Mesothelial cell of epicardium (in vitro differentiated cells): ENCODE measurements around the gene C3orf18. TPM values are rescaled to one million over a fixed set of nuclear protein-coding genes. Genes with fewer than 3 reads are reported as not detected.

Source experiments
- DNase-seq, 2 experiments: peaks; one replicate each; pipeline ENCODE4 v3.0.0; 2021; ENCODE audit warnings: low spot score in 2 of 2; ENCODE audit not compliant: unreplicated experiment in 2 of 2
- H3K27ac Mint-ChIP-seq: 2 replicates; pipeline ENCODE4 v1.8.0; 2021; ENCODE audit warnings: mixed read lengths
- H3K27me3 Mint-ChIP-seq: 2 replicates; pipeline ENCODE4 v1.8.0; 2021; ENCODE audit warnings: low read depth, mixed read lengths
- H3K36me3 Mint-ChIP-seq: 2 replicates; pipeline ENCODE4 v1.8.0; 2021; ENCODE audit warnings: mixed read lengths
- H3K4me1 Mint-ChIP-seq: 2 replicates; pipeline ENCODE4 v1.8.0; 2021; ENCODE audit warnings: mixed read lengths
- H3K4me3 Mint-ChIP-seq: 2 replicates; pipeline ENCODE4 v1.8.0; 2021; ENCODE audit warnings: mild to moderate bottlenecking, moderate library complexity, mixed read lengths
- H3K9me3 Mint-ChIP-seq: 2 replicates; pipeline ENCODE4 v1.8.0; 2021; ENCODE audit warnings: mixed read lengths
- total RNA-seq: library from RNA; stranded (reverse); gene quantifications from 3 replicates; pipeline ENCODE4 v1.2.1, GENCODE V29; 2021
- TF ChIP-seq, protein P1 (sequence below): fragments of 200-600 bp; sonication (generic); IDR thresholded peaks from one replicate; pipeline ENCODE4 v1.5.0; 2021; ENCODE audit warnings: antibody characterized with exemption; ENCODE audit not compliant: unreplicated experiment

C3orf18 gene
- total RNA-seq, 1 donor from 2014 or later, result 15.1 TPM

DNA sequence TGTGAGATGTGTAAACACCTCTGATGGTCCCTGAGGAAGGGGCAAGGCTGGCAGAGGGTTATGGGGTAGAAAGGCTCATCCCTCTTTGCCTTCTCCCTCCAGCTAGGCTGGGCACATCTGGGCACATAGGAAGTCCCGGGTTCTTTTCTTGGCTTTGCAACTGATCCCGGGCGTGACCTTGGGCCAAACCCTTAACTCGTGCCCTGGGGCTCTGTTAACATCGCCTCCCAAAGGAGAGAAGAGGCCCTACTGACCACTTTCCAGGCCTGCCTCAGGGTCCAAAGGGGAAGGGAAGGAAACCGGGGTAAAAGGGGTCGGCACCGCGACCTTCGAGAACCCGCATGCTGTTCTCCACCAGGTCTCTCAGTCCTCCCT is 549 bp downstream of the C3orf18 start:
- H3K27me3 Mint-ChIP-seq, result peaks cover 16% of the 10 kb centered on the region
- no peaks in the 10 kb centered on the region for H3K9me3 Mint-ChIP-seq
- H3K27ac Mint-ChIP-seq, result no peak overlapping the region
- TF ChIP-seq, protein P1, sequence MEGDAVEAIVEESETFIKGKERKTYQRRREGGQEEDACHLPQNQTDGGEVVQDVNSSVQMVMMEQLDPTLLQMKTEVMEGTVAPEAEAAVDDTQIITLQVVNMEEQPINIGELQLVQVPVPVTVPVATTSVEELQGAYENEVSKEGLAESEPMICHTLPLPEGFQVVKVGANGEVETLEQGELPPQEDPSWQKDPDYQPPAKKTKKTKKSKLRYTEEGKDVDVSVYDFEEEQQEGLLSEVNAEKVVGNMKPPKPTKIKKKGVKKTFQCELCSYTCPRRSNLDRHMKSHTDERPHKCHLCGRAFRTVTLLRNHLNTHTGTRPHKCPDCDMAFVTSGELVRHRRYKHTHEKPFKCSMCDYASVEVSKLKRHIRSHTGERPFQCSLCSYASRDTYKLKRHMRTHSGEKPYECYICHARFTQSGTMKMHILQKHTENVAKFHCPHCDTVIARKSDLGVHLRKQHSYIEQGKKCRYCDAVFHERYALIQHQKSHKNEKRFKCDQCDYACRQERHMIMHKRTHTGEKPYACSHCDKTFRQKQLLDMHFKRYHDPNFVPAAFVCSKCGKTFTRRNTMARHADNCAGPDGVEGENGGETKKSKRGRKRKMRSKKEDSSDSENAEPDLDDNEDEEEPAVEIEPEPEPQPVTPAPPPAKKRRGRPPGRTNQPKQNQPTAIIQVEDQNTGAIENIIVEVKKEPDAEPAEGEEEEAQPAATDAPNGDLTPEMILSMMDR, result no peak
- peak overlapping the region; percentile 64 for H3K4me3 Mint-ChIP-seq
- H3K4me1 Mint-ChIP-seq, result peaks cover 17% of the 10 kb centered on the region
- H3K36me3 Mint-ChIP-seq, result no peaks in the 10 kb centered on the region
- DNase-seq, result no peak

DNA sequence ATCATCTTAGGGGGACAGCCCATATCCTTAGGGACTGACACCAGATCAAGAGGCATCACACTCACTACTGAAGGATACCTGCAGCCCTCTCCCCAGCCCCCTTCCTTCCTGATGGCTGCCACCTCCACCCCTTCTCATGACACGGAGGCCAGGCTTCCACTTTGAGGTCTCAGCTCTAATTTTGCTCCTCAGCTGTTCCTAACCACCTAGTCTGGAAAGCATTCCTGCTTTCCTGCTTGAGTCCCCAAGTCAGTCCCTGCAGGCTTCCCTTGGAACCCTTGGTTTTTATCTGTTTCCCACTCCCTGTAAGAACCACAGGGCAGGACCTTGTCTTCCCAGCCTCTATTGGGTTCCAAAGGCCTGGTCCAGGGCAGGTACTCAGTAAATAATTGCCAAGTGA is 3.2 kb downstream of the C3orf18 start:
- Mint-ChIP-seq H3K4me1 (peaks cover 9% of the 10 kb centered on the region), H3K27me3 (peaks cover 16% of the 10 kb centered on the region), H3K27ac (no peak overlapping the region)

DNA sequence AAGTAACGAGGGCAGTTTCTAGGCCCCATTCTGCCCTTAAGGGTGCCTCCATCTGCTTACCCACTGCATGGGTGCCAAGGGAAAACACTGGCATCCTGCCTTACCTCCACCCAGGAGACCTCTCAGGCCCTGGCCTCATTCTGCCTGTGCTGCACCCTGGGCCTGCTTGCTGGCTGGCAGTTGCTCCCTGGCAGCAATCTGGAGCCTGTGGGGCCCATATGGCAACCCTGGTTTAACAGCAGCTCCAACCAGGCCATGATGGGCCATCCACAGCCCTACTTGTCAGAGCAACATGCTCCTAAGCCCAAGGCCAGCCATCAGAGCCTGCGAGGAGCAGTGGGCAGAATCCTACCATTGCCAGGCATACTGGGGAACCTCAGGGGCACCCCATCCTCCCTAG is 3.7 kb downstream of the C3orf18 start:
- Mint-ChIP-seq H3K4me1 (peaks cover 9% of the 10 kb centered on the region), H3K27ac (no peak overlapping the region), H3K9me3 (no peaks in the 10 kb centered on the region), H3K4me3 (no peak overlapping the region), H3K36me3 (no peaks in the 10 kb centered on the region), H3K27me3 (peaks cover 18% of the 10 kb centered on the region)
- TF ChIP-seq, protein P1, result no peak
- DNase-seq, result no peak

More for the DNA sequence above, 3.2 kb downstream of the C3orf18 start:
- TF ChIP-seq, protein P1, result no peak
- no peaks in the 10 kb centered on the region for H3K9me3 Mint-ChIP-seq
- no peaks in the 10 kb centered on the region for H3K36me3 Mint-ChIP-seq
- no peak for DNase-seq
- no peak overlapping the region for H3K4me3 Mint-ChIP-seq

DNA sequence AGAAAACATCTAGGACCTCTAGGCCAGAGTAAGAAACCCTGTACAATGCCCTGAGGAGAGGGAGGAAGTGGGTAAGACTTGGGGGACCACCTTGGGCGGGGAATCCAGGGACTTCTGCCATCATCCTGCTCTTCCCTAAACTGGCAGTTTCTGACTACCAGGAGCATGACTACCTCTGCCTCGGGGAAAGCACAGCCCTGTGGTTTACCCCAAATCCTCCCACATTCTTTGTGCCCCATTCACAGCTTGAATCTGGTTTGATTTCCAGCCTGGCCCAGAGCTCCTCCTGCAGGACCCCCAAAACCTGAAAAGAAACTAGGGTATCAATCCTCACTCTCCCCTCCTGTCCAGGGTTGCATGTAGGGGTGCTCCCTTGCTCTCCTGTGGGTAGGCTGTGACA is 4.7 kb downstream of the C3orf18 start:
- H3K36me3 Mint-ChIP-seq, result no peaks in the 10 kb centered on the region
- H3K4me1 Mint-ChIP-seq, result peaks cover 9% of the 10 kb centered on the region
- no peak for DNase-seq
- no peaks in the 10 kb centered on the region for H3K9me3 Mint-ChIP-seq
- peaks cover 22% of the 10 kb centered on the region for H3K27me3 Mint-ChIP-seq
- no peak overlapping the region for H3K4me3 Mint-ChIP-seq
- no peak overlapping the region for H3K27ac Mint-ChIP-seq
- TF ChIP-seq, protein P1, result no peak

DNA sequence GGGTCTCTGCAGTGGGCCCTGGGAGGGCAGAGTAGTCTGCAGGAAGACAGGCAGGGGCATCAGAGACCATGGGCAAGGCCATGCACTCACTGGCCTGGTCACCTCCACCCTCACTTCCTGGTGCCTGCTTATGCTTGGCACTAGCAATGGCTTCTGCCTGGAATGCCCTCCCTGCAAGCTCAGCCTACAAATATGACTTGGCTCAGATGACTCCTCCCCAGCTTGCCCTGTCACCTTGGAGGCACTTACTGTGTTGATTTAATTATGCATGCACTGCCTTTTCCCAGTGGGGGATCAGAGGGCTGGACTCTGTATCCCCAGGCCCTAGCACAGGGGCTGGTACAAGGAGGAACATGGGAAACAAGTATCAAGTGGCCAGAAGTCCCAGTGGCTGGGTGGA is 7.8 kb downstream of the C3orf18 start:
- Mint-ChIP-seq H3K27ac (no peak overlapping the region), H3K27me3 (peaks cover 17% of the 10 kb centered on the region), H3K36me3 (no peaks in the 10 kb centered on the region), H3K4me1 (no peaks in the 10 kb centered on the region), H3K4me3 (no peak overlapping the region), H3K9me3 (no peaks in the 10 kb centered on the region)
- TF ChIP-seq, protein P1, result no peak
- DNase-seq, result no peak

DNA sequence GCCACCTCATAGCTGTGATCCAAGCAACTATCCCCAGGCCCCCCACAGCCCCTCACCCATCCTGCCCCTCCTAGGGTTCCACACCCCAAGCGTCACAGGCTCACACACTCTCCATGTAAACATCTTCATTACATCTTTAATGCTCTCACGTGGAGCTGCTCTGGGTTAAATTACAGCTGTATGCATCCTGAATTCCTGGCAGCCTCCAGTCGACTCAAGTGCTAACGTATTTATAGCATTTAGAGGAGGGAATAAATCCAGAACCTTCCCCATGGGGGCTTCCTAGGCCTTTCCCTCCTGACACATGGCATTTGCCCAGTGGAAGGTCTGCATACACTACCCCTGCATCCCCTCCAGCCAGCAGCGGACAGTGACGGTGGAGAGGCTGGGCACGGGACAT is 9.6 kb downstream of the C3orf18 start:
- DNase-seq, result no peak
- Mint-ChIP-seq H3K9me3 (no peaks in the 10 kb centered on the region), H3K27ac (no peak overlapping the region), H3K36me3 (no peaks in the 10 kb centered on the region), H3K4me1 (no peaks in the 10 kb centered on the region), H3K4me3 (no peak overlapping the region), H3K27me3 (peaks cover 28% of the 10 kb centered on the region)
- TF ChIP-seq, protein P1, result no peak
